GM12891 (cell line): ENCODE results near the gene PREX1.

Source experiments
- POLR2A ChIP-seq: IDR thresholded peaks from 2 replicates; pipeline ENCODE4 v1.6.1; 2011; ENCODE audit warnings: low read depth, low read length, control low read depth
- POLR2AphosphoS5 ChIP-seq: IDR thresholded peaks from 2 replicates; pipeline ENCODE4 v1.6.1; 2011; ENCODE audit warnings: low read depth, low read length, control low read depth
- TAF1 ChIP-seq: IDR thresholded peaks from 2 replicates; pipeline ENCODE4 v1.6.1; 2011; ENCODE audit warnings: low read depth, low read length, control low read depth

- TF ChIP-seq POLR2AphosphoS5 (0 out of 2 replicates have a peak, but pooled peaks have one; percentile 0), TAF1 (no peak), POLR2A (no peak)
Measured at GRCh38 chr20:48817367-48818030, 10.3 kb downstream of the PREX1 start.
